RWPE1 (cell line): ENCODE measurements around the gene TM2D1.
A peak's percentile ranks its signal among the peaks of the same experiment; 100 is the strongest.

Source experiments
- CTCF ChIA-PET: fragments of 350-600 bp; sonication (Branson Sonifier 250); formaldehyde crosslinking; extraction: SDS; loops from one replicate; lab custom pipeline; 2021; lab: Yijun Ruan, JAX
- POLR2A ChIA-PET: fragments of 400-600 bp; formaldehyde crosslinking; extraction: SDS; loops from one replicate; lab custom pipeline; 2020; ENCODE audit warnings: antibody characterized with exemption; ENCODE audit not compliant: low non-redundant PET; lab: Yijun Ruan, JAX
- DNase-seq: peaks from one replicate; pipeline ENCODE4 v3.0.0; 2012; ENCODE audit warnings: low spot score
- H3K27ac ChIP-seq: fragments of 450-650 bp; 2 replicates; pipeline ENCODE4 v1.5.1; 2017
- CTCF ChIP-seq: fragments of 450-650 bp; conservative IDR thresholded peaks from 2 replicates; pipeline ENCODE4 v1.5.1; 2017; ENCODE audit warnings: low read depth, mild to moderate bottlenecking

TM2D1 gene

GRCh38 chr1:61724813-61725694, at the start of gene TM2D1:
Gene TM2D1, minus strand, starts transcription at chr1:61725141. Its CDS starts 21 bp downstream, at chr1:61725120.
- DNase-seq = peak; percentile 95
- CTCF ChIA-PET = interaction anchor here (0.6 kb wide), 1 partner anchor 419 kb away, joined by 3 read pairs; no protein-coding TSS in a partner anchor
- no peak for TF ChIP-seq CTCF
- POLR2A ChIA-PET = interaction anchor here (0.6 to 0.8 kb wide), 2 partner anchors 126 to 402 kb away, joined by 3 read pairs; no protein-coding TSS in a partner anchor
- H3K27ac ChIP-seq = peak within 1 kb of the TSS; percentile 88

- ChIA-PET CTCF (no interaction called here), POLR2A (no interaction called here)
- no peak for TF ChIP-seq CTCF
- no peak overlapping the region for H3K27ac ChIP-seq
- no peak for DNase-seq
Measured at GRCh38 chr1:61770131-61770530, 45.2 kb upstream of the TM2D1 start.

- ChIA-PET POLR2A (no interaction called here), CTCF (no interaction called here)
- no peak for TF ChIP-seq CTCF
- no peak overlapping the region for H3K27ac ChIP-seq
- DNase-seq = no peak
Measured at GRCh38 chr1:61757950-61758349, 33.0 kb upstream of the TM2D1 start.

GRCh38 chr1:61756773-61757172, 31.8 kb upstream of the TM2D1 start:
- no peak for DNase-seq
- H3K27ac ChIP-seq = no peak overlapping the region
- TF ChIP-seq CTCF = no peak
- CTCF ChIA-PET = interaction anchor here (0.6 to 0.7 kb wide), 2 partner anchors 58 to 429 kb away, joined by 3 read pairs; no protein-coding TSS in a partner anchor
- POLR2A ChIA-PET = no interaction called here

- ChIA-PET POLR2A (no interaction called here), CTCF (no interaction called here)
- peak; percentile 64 for DNase-seq
- no peak for TF ChIP-seq CTCF
- no peak overlapping the region for H3K27ac ChIP-seq
Measured at GRCh38 chr1:61754545-61754944, 29.6 kb upstream of the TM2D1 start.

- H3K27ac ChIP-seq = no peak overlapping the region
- ChIA-PET POLR2A (no interaction called here), CTCF (no interaction called here)
- TF ChIP-seq CTCF = no peak
- no peak for DNase-seq
Measured at GRCh38 chr1:61753998-61754508, 29.1 kb upstream of the TM2D1 start.
